WTC11 (cell line): ENCODE results near the gene CFAP58. TPM values are rescaled to one million over a fixed set of nuclear protein-coding genes. Genes with fewer than 3 reads are reported as not detected.
A peak's percentile ranks its signal among the peaks of the same experiment; 100 is the strongest.

Experiments
- ATAC-seq: fragments of 200-7000 bp; cut with Tn5 transposase; 2 replicates; pipeline ENCODE4 v1.10.0; 2021; ENCODE audit warnings: mild to moderate bottlenecking, moderate library complexity
- Bru-seq: library from RNA; stranded (reverse); fragments of 400-500 nt; gene quantifications from one replicate; lab custom pipeline; 2021; lab: Mats Ljungman, UMichigan
- CTCF ChIA-PET: fragments of 300-600 bp; sonication (Branson Sonifier 250); formaldehyde crosslinking; loops from one replicate; lab custom pipeline; 2021; ENCODE audit warnings: antibody characterized with exemption; lab: Charles Lee
- POLR2A ChIA-PET: fragments of 350-600 bp; sonication (Branson Sonifier 250); formaldehyde crosslinking; loops from one replicate; lab custom pipeline; 2021; ENCODE audit warnings: antibody characterized with exemption; lab: Charles Lee
- DNase-seq: peaks from one replicate; pipeline ENCODE4 v3.0.0; 2021; ENCODE audit warnings: low spot score
- H3K27ac Mint-ChIP-seq: 2 replicates; pipeline ENCODE4 v1.8.0; 2021; ENCODE audit warnings: mixed read lengths
- H3K27me3 Mint-ChIP-seq: 2 replicates; pipeline ENCODE4 v1.8.0; 2021; ENCODE audit warnings: low read depth, mild to moderate bottlenecking, moderate library complexity, mixed read lengths
- H3K36me3 Mint-ChIP-seq: 2 replicates; pipeline ENCODE4 v1.8.0; 2021; ENCODE audit warnings: mixed read lengths
- H3K4me1 Mint-ChIP-seq: 2 replicates; pipeline ENCODE4 v1.8.0; 2022; ENCODE audit warnings: mixed read lengths
- H3K4me3 Mint-ChIP-seq: 2 replicates; pipeline ENCODE4 v1.8.0; 2021; ENCODE audit warnings: mild to moderate bottlenecking, moderate library complexity, mixed read lengths
- H3K9me3 Mint-ChIP-seq: 2 replicates; pipeline ENCODE4 v1.8.0; 2021; ENCODE audit warnings: mixed read lengths
- AFF4 ChIP-seq: sonication (generic); formaldehyde crosslinking; IDR thresholded peaks from 2 replicates; pipeline ENCODE4 v1.8.1; 2023; ENCODE audit warnings: mild to moderate bottlenecking, missing genetic modification reagents, borderline replicate concordance
- AR ChIP-seq: fragments of 250-450 bp; sonication (Bioruptor Pico); IDR thresholded peaks from 2 replicates; pipeline ENCODE4 v1.9.0; 2021; ENCODE audit warnings: mild to moderate bottlenecking
- ARID4B ChIP-seq: sonication (generic); formaldehyde crosslinking; IDR thresholded peaks from 2 replicates; pipeline ENCODE4 v1.8.0; 2023; ENCODE audit warnings: missing genetic modification reagents, mild to moderate bottlenecking, borderline replicate concordance
- CREM ChIP-seq: sonication (generic); formaldehyde crosslinking; IDR thresholded peaks from 2 replicates; pipeline ENCODE4 v1.8.1; 2022; ENCODE audit warnings: mild to moderate bottlenecking, missing genetic modification reagents, moderate library complexity
- CTCF ChIP-seq: fragments of 200-600 bp; IDR thresholded peaks from 2 replicates; pipeline ENCODE4 v1.8.0; 2022; ENCODE audit warnings: antibody characterized with exemption
- FOXJ3 ChIP-seq: sonication (generic); formaldehyde crosslinking; IDR thresholded peaks from 2 replicates; pipeline ENCODE4 v1.9.0; 2021; ENCODE audit warnings: missing genetic modification reagents, mild to moderate bottlenecking, borderline replicate concordance
- GTF2I ChIP-seq: fragments of 250-450 bp; sonication (Bioruptor Pico); conservative IDR thresholded peaks from 2 replicates; pipeline ENCODE4 v1.4.0; 2021; ENCODE audit warnings: mild to moderate bottlenecking
- MAX ChIP-seq: sonication (generic); formaldehyde crosslinking; IDR thresholded peaks from 2 replicates; pipeline ENCODE4 v1.8.0; 2022; ENCODE audit warnings: mild to moderate bottlenecking, missing genetic modification reagents
- SP1 ChIP-seq: sonication (generic); formaldehyde crosslinking; conservative IDR thresholded peaks from 2 replicates; pipeline ENCODE4 v1.8.1; 2022; ENCODE audit warnings: missing genetic modification reagents
- ZMAT4 ChIP-seq: fragments of 250-450 bp; sonication (Bioruptor Pico); IDR thresholded peaks from 2 replicates; pipeline ENCODE4 v1.9.0; 2021; ENCODE audit warnings: mild to moderate bottlenecking
- ZNF281 ChIP-seq: sonication (generic); formaldehyde crosslinking; IDR thresholded peaks from 2 replicates; pipeline ENCODE4 v1.8.0; 2023; ENCODE audit warnings: mild to moderate bottlenecking, missing genetic modification reagents
- ZNF532 ChIP-seq: fragments of 250-450 bp; sonication (Bioruptor Pico); IDR thresholded peaks from 2 replicates; pipeline ENCODE4 v1.9.0; 2021; ENCODE audit warnings: mild to moderate bottlenecking, borderline replicate concordance
- long read RNA-seq, 3 experiments: library from RNA in 1 of 3; library from capped mRNA in 1 of 3; library from polyadenylated mRNA in 1 of 3; unstranded in 2 of 3; stranded (forward) in 1 of 3; transcript quantifications; one replicate each; pipeline ENCODE4 v2.0.0, GENCODE V29; 2021
- total RNA-seq: library from RNA; stranded (reverse); gene quantifications from 3 replicates; pipeline ENCODE4 v1.2.3, GENCODE V29; 2021

CFAP58 gene
- total RNA-seq, result 0.92 to 1.1 TPM (median 1.0 TPM) in 3 replicates
- percentile 33 among the genes with signal in this experiment for Bru-seq, nascent RNA
- long read RNA-seq, experiment 1, partial matches to known transcripts, result 1 of 1 reads
- long read RNA-seq, experiment 1, other reads (novel, unspliced or antisense), result 0 of 1 reads
- long read RNA-seq, experiment 2, partial matches to known transcripts, result 0 of 2 reads
- long read RNA-seq, experiment 2, other reads (novel, unspliced or antisense), result 2 of 2 reads
- long read RNA-seq, experiment 3, result 0 reads

- Mint-ChIP-seq H3K27me3 (peaks cover 10% of the 10 kb centered on the region), H3K27ac (no peak within 1 kb of the TSS), H3K4me1 (peaks cover 9% of the 10 kb centered on the region), H3K4me3 (no peak within 1 kb of the TSS), H3K9me3 (no peaks in the 10 kb centered on the region), H3K36me3 (no peaks in the 10 kb centered on the region)
- POLR2A ChIA-PET, result interaction anchor here (0.7 to 1.5 kb wide), 6 partner anchors 15 to 232 kb away, joined by 3 to 14 read pairs (median 4); partner anchors contain the start of genes GSTO2, ITPRIP and SFR1
- DNase-seq (peak; percentile 98), ATAC-seq (peak; percentile 96)
- CTCF ChIA-PET, result interaction anchor here (0.6 to 4.8 kb wide), 65 partner anchors 11 to 628 kb away, joined by 3 to 60 read pairs (median 5); partner anchors contain the start of genes GSTO1, GSTO2, ITPRIP and SFR1
- no peak for TF ChIP-seq ZNF281 (CRISPR knock-in tag)
- no peak for TF ChIP-seq ARID4B (CRISPR knock-in tag)
- TF ChIP-seq MAX, result peak; percentile 22; the same call in 1 of the 2 replicates
- no peak for TF ChIP-seq FOXJ3
- TF ChIP-seq AR (CRISPR knock-in tag), result no peak
- 0 out of 2 replicates have a peak, but pooled peaks have one; percentile 32 for TF ChIP-seq AFF4
- TF ChIP-seq GTF2I (CRISPR knock-in tag), result no peak
- TF ChIP-seq CTCF, result peak; percentile 73
- TF ChIP-seq CREM (CRISPR knock-in tag), result no peak
- TF ChIP-seq ZMAT4 (CRISPR knock-in tag), result no peak
- TF ChIP-seq ZNF532 (CRISPR knock-in tag), result no peak
- TF ChIP-seq SP1 (CRISPR knock-in tag), result peak; percentile 59; the same call in 1 of the 2 replicates
Observed at GRCh38 chr10:104353325-104354048, at the start of gene CFAP58. Gene CFAP58, plus strand, starts transcription at chr10:104353833. Its CDS starts 65 bp downstream, at chr10:104353898.
